Glomerular visceral epithelial cell (primary cell): ENCODE results near the gene OLFML2A.

Source experiments
- DNase-seq: peaks from one replicate; pipeline ENCODE4 v3.0.0-alpha.2; 2016; ENCODE audit errors: extremely low spot score

Gene OLFML2A

DNA sequence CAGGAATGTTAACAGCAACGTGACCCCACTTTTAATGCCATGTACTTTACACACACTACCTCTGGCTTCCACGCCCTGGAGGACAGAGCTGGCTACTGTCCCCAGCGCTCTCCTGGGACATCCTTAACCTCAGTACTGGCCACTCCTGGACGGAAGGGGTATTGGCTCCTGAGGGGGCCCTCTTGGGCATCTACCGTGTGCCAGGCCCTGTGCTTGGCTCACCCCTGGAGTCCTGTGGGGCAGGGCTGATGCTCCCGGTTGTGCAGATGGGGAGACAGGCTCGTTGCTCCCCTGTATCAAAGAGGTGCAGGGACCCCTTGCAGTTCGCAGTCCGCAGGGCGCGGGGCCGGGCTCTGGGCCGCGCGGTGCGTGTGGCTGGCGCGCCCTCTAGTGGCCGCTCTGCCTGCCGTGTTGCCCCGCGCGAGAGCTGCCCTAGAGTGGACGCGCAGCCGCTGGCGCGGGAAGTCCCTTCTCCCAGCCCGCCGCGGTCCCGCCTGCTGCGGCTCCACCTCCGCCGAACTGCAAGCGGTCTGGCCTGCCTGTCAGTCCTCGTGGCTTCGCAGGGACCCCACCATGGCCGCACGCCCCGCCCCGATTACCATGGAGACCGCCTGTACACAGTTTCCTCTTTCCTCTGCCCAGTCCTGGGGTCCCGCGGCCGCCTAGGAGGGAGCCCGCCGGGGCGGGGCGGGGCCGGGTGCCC is 76.0 kb downstream of the OLFML2A start, which contains the start of gene WDR38:
Gene WDR38, plus strand, starts transcription at position 632 of the 703 bp plus-strand sequence. CDS start 72 bp downstream, outside the sequence.
- DNase-seq, result peak; percentile 81

DNA sequence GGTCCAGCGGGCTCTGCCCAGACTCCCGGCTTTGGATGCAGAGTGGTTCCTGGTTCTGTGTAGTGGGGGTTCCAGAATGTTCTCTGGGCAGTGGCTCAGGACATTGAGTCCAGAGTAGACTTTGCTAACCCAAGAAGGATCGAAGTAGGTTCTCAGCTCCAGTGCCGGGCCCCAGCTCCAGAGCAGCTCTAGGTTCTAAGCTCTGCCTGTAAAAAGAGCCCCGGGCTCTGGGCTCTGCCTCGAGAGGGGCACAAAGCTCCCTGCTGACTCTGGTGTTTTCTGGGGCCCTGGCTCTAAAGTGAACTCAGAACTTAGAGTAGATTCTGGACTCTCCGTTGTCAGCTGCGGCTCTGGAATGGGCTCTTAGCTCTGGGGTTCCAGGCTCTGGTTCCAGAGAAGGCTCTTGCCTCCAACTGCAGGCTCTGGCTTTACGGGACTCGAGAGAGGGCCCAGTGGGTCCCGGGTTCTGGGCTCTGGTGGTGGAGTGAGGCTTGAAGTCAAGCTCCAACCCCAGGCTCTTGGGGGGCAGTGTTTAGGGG is 76.7 kb downstream of the OLFML2A start:
- DNase-seq, result no peak

DNA sequence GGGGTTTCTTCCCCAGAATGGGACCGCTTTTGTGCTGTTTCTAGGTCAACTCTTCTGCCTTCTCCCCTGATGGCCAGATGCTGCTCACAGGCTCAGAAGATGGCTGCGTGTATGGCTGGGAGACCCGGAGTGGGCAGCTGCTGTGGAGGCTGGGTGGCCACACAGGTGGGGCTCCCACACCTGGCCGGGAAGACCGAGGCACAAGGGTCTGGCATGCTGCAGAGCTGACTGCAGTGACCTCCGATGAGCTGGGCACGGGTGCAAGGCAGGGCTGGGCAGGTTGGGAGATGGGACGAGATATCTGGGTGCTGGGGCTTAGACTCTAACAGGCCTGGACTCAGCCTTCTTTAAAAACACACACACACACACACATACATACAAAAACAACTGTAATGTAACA is 77.2 kb downstream of the OLFML2A start:
- no peak for DNase-seq

DNA sequence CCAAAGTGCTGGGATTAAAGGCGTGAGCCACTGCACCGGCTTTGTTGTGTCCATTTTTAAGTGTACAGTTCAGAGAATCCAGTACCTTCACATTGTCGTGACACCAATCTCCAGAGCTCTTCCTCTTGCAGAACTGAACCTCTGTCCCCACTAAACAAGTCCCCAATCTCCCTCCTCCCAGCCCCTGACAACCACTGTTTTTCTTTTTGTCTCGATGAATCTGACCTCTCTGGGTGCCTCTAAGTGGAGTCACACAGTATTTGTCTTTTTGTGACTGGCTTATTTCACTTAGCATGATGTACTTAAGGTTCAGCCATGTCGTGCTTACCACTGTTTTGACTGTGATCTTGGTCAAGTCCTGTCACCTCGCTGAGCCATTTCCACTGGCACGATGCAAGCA is 77.9 kb downstream of the OLFML2A start:
- no peak for DNase-seq

DNA sequence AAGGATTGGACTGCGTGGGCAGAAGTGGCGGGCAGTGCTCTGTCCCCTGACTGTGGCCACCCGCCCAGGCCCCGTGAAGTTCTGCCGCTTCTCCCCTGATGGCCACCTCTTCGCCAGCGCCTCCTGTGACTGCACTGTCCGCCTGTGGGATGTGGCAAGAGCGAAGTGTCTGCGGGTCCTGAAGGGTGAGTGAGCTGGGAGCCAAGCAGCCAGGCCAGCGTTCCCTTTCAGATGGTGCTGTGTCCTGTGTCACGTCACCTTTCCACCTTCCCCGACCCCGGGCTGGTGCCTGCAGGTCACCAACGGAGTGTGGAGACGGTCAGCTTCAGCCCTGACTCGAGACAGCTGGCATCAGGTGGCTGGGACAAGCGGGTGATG is 78.6 kb downstream of the OLFML2A start:
- no peak for DNase-seq

DNA sequence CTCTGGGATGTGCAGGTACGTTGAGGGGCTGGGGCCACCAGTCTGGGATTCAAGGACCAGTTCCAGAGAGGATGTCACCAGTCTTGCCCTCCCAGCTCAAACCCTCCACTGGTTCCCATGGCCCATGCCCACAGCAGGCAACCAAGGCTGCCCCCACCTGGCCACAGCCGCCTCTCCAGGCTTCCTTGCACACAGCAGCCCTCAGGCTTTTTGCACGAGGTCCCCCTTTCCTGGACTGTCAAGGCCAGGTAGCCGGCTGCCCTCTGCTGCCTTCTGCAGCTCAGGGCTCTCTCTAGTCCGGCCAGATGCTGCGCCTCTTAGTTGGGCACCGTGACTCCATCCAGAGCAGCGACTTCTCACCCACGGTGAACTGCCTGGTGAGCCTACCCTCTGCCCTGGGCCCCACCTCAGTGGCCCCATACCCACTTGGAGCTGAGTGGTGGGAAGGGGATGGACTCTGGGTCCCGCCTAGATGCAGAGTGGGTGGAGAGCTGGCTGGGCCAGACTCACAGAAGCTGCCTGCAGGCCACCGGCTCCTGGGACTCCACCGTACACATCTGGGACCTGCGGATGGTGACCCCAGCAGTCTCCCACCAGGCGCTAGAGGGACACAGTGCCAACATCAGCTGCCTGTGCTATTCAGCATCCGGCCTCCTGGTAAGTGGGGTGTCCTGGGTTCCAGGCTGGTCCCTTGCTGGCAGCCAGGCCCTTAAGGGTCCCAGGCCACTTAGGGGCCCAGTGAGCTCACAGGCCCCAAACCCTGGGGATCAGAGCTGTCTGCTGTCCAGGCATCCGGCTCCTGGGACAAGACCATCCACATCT is 79.2 kb downstream of the OLFML2A start:
- peak; percentile 66 for DNase-seq

DNA sequence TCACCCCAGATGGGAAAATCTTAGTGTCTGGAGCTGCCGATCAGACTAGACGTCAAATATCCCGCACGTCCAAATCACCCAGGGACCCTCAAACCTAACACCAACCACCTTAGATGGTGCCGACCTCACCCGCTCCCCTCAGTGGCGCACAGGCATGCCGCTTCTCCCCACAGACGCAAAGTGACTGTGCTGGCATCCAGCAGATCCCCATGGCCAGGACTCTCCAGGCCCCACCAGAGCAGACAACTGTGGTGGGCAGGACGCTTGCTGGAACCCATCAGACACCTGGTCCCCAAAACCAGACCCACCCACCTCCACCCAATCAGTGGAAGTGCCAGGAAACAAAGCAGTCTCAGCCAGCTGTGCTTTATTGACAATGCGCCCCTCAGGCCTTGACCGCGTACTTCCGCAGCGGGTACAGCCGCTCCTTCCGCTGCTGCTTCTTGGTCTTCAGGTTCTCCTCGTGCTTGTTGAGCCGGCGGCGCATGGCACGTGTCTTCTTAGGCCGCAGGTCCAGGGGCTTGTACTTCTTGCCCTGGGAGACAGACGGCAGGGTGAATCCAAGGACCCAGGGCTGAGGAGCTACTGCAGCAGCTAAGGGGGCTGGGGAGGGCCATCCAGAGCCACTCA is 80.7 kb downstream of the OLFML2A start:
- DNase-seq, result no peak

DNA sequence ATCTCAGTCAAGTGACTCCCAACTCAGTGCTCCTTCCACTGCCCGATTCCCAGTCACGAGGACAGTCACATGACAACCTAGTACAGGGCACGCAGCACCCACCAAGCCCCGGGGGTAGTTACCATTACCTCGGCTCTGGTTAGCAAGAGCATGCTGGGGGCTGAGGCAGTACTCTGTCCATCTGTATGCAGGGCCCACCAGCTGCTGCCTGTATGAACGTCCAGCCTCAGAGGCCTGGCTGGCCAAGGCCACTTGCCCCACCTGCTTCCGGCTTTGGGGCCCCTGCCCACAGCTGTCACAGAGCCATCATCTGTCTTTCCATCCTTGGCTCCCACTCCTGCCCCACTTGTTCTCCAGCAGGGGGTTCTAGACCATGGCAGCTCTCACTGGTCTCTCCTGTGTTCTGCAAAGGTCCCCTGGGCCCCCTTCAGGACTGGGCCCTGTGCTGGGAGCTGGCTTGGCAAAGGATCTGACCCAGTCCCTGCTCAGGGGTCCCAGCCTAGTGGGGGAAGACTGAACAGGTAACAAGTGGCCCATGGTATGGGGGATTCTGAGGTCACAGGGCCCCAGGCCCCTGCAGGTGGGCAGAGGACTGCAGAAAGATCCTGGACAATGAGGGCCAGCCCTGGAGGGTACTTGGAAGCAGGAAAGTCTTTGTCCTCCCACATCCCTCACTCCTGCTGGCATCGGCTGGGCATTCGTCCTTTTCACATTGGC is 81.6 kb downstream of the OLFML2A start:
- DNase-seq, result no peak

DNA sequence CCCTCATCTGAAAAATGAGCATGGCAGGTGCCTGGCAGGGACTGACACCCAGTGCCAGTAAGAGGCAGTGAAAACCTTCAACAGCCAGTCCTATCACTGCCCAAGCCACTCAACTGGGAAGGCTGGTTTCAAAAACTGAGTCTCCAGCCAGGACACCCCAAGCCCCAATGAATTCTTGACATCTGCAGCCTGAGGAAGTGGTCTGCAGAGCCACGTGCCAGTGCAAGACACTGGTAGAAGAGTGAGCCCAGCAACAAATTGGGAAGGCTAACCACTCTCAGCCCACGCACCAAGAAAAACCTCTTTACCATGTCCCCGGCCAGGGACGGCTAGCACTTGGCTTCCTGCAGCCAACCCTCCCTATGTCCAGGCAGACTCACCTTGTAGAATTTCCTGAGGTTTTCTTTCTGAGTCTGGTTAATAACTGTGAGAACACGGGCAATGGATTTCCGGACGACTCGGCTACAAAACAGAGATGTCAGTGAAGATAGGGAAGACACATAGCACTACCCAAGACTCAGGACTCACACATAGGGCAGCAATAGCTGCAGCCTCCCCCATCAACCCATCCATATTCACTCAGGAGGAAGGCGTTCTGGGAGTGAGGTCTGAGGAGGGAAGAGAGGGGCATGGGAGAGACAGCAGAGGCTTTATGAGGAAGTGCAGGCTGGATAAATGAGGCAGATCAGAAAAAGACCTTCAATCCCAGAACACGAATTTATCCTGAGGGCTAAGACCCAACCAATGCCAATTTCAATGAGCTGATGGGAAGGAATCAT is 83.1 kb downstream of the OLFML2A start:
- no peak for DNase-seq

DNA sequence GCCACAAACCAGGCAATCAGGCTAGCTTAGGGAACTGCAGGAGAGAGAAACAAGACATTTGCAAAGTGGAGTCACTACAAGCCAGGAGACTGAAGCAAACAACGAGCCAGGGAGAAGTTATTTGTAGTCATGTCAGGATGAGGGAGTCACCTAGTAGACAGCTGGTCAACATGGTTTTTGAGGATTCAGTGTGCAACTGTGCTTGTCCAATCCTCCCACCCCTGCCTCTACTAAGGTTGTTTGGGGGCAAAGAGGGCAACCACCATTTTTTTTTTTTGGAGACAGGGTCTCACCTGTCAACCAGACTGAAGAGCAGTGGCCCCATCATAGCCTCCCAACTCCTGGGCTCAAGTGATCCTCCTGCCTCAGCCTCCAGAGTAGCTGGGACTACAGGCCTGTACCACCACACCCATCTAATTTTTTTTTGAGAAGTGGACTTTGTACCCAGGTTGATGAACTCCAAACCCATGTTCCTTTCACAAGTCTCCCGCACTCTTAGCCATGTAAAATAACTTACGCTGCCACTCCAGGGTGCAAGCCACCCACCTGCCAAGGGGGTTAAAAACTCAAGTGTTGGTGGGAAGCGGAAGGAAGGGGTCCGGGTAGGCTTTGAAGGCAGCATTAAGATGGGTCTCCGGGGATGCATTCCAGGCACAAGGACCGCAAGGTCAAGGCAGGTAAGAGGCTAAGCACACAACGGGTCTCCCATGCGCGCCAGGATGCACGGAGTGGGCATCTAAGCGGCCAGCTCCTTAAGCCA is 83.8 kb downstream of the OLFML2A start:
- no peak for DNase-seq

DNA sequence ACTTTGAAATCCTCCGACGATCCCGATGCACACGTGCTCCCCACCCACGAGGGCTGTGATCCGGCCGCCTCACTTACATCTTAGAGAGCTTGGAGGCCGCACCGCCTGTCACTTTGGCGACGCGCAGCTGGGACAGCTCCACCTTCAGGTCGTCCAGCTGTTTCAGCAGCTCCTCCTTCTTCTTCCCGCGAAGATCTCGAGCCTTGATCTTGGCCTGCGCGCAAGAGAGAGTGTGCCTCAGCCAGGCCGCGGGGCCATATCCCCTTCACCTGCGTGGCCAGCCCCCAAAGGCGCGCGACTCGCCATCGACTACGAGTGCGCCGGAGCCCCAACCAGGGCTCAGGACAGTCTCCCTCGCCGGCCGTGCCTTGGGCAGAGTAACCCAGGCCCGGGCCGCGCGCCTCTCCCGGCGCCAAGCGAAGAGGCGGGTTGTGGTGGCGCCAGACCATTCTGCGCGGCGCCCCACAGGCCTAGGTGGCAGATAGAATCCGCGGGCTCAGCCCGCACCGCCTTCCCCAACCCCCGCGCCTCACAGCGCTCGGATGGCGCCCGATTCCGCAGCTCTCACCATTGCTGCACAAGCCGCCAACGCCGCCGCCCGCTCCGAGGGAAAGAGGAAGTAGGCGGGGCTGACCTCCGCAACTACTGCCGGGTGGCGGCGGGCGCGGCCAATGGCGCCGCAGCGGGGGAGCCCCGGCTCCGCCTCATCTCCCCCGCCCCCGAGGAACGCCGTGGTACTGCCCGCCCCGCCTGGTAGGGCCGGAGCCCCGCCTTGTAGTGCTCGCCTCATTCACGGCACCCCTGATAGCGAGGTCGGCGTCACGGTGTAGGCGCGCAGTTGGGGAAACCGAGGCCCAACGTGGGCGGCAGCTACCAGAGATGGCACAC is 84.7 kb downstream of the OLFML2A start, which contains the start of the genes ARPC5L and RPL35:
Gene ARPC5L, plus strand, starts transcription at position 789 of the 888 bp plus-strand sequence. CDS start 7,161 bp downstream, outside the sequence.
Gene RPL35, minus strand, starts transcription at position 616 of the 888 bp plus-strand sequence. Its CDS starts 45 bp downstream, at position 571.
- peak; percentile 95 for DNase-seq

DNA sequence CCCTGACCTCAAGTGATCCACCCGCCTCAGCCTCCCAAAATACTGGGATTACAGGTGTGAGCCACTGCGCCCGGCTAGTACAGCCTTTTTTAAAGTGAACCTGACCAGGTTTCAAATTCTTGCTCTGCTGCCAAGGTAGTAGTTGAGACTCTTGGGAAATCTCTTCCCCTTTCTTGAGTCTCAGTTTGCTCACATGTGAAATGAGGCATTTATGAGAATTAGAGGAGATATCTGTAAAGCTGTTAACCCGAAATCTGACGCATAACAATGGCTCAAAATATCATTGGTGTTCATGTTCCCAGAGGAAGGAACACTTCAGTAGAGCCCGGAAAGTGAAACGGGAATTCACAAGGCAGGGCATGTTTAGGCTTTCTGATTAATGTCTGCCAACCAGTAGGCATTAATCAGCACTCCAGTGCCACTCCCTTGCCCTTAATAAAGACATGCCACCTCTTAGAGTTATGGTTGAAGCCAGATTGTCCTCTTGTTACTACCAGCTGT is 86.5 kb downstream of the OLFML2A start:
- no peak for DNase-seq
